Breast epithelium (tissue), 4 donors: ENCODE data around the gene CTCF. TPM values are rescaled to one million over a fixed set of nuclear protein-coding genes. Genes with fewer than 3 reads are reported as not detected.
A peak's percentile ranks its signal among the peaks of the same experiment; 100 is the strongest.
"Not testable (repeated sequence)": the region's sequence is repeated elsewhere in the genome, so short reads cannot be mapped to it uniquely, and the experiment has no call there.

Source experiments
- DNase-seq, 2 donors: peaks; one replicate each; pipeline ENCODE4 v3.0.0-alpha.2; 2019; ENCODE audit warnings: low spot score in 2 of 2
- H3K27ac ChIP-seq, 2 donors: fragments of 200-600 bp; sonication (generic) in 1 of 2; one replicate each; pipeline ENCODE4 v1.5.1; 2016 to 2019; ENCODE audit warnings: mild to moderate bottlenecking in 1 of 2
- H3K27me3 ChIP-seq, 2 donors: fragments of 200-600 bp; sonication (generic) in 1 of 2; one replicate each; pipeline versions ENCODE4 v1.5.1 to v1.6.0; 2017 to 2019; ENCODE audit warnings: control low read depth in 1 of 2, mild to moderate bottlenecking in 1 of 2
- H3K36me3 ChIP-seq: fragments of 200-600 bp; one replicate; pipeline ENCODE4 v1.5.1; 2019
- H3K4me1 ChIP-seq, 2 donors: fragments of 200-600 bp; sonication (generic); one replicate each; pipeline ENCODE4 v1.5.1; 2016 to 2019; ENCODE audit warnings: control low read depth in 1 of 2
- H3K4me3 ChIP-seq, 3 donors: fragments of 200-600 bp; sonication (generic); 1 replicate in 2 of 3; 2 replicates in 1 of 3; pipeline ENCODE4 v1.5.1; 2016 to 2019; ENCODE audit warnings: mild to moderate bottlenecking in 3 of 3, moderate library complexity in 2 of 3
- H3K9me3 ChIP-seq, 2 donors: fragments of 200-600 bp; sonication (generic) in 1 of 2; one replicate each; pipeline ENCODE4 v1.5.1; 2016 to 2019; ENCODE audit warnings: control low read depth in 1 of 2
- CTCF ChIP-seq, 3 donors: fragments of 450-650 bp; IDR thresholded peaks; one replicate each; pipeline ENCODE4 v1.5.1; 2016 to 2017; ENCODE audit warnings: antibody characterized with exemption in 3 of 3, mild to moderate bottlenecking in 3 of 3, moderate library complexity in 3 of 3
- POLR2A ChIP-seq: fragments of 450-650 bp; IDR thresholded peaks from one replicate; pipeline ENCODE4 v1.6.1; 2016; ENCODE audit warnings: antibody characterized with exemption, mild to moderate bottlenecking, moderate library complexity
- POLR2AphosphoS5 ChIP-seq, 3 donors: sonication (generic); formaldehyde crosslinking; IDR thresholded peaks; one replicate each; pipeline ENCODE4 v1.6.1; 2017; ENCODE audit warnings: antibody characterized with exemption in 3 of 3
- intact Hi-C: fragments of 100-400 bp; cut with DNase I; formaldehyde crosslinking; loops from one replicate; pipeline ENCODE4 v1.15.1; 2023; ENCODE audit warnings: low total_unique reads
- total RNA-seq, 3 donors: library from RNA; depleted of rRNA; stranded (reverse); fragments of >200 nt; gene quantifications; one replicate each; pipeline ENCODE4 v1.1.0, GENCODE V29; 2016

The CTCF gene
- total RNA-seq, 3 donors from 2014 or later = 27.8 to 51.7 (median 38.0) TPM

GRCh38 chr16:67530013-67530939 lies 32.0 kb upstream of the CTCF start:
- intact Hi-C loops = loop anchor here (10.0 kb wide), 1 partner anchor 395 kb away; no protein-coding TSS in a partner anchor

GRCh38 chr16:67531247-67531646 lies 31.1 kb upstream of the CTCF start:
- H3K36me3 ChIP-seq = no peaks in the 10 kb centered on the region
- DNase-seq = no peak
- TF ChIP-seq POLR2AphosphoS5 (IDR thresholded peaks at IDR 0.05) (no peak), POLR2A (no peak), CTCF (IDR thresholded peaks at IDR 0.05) (no peak)
- intact Hi-C loops = loop anchor here (10.0 kb wide), 1 partner anchor 394 kb away; no protein-coding TSS in a partner anchor
- no peaks in the 10 kb centered on the region for H3K9me3 ChIP-seq
- H3K27me3 ChIP-seq = no peaks in the 10 kb centered on the region
- H3K4me1 ChIP-seq = peaks cover 0 to 8% of the 10 kb centered on the region in 2 donors
- H3K27ac ChIP-seq = peak overlapping the region; percentile 75 to 91
- H3K4me3 ChIP-seq = peak overlapping the region in 1 of 3 donors; percentile 85

More at GRCh38 chr16:67530013-67530939, 32.0 kb upstream of the CTCF start:
- Histone ChIP-seq H3K4me3 (peak overlapping the region; percentile 81 to 90 (median 85)), H3K27ac (peak overlapping the region; percentile 75 to 91), H3K36me3 (no peaks in the 10 kb centered on the region), H3K9me3 (no peaks in the 10 kb centered on the region), H3K4me1 (peaks cover 0 to 8% of the 10 kb centered on the region in 2 donors), H3K27me3 (no peaks in the 10 kb centered on the region)
- TF ChIP-seq CTCF (IDR thresholded peaks at IDR 0.05) (no peak), POLR2AphosphoS5 (IDR thresholded peaks at IDR 0.05) (peak in 2 of 3 donors; percentile 41 to 42)
- DNase-seq = peak in 1 of 2 donors; percentile 57

- Histone ChIP-seq H3K4me3 (no peak overlapping the region), H3K9me3 (no peaks in the 10 kb centered on the region), H3K36me3 (no peaks in the 10 kb centered on the region), H3K4me1 (peaks cover 0 to 8% of the 10 kb centered on the region in 2 donors), H3K27me3 (no peaks in the 10 kb centered on the region), H3K27ac (no peak overlapping the region)
- no peak for TF ChIP-seq POLR2A
- TF ChIP-seq POLR2AphosphoS5 (IDR thresholded peaks at IDR 0.05) = no peak
- no peak for TF ChIP-seq CTCF (IDR thresholded peaks at IDR 0.05)
- intact Hi-C loops = loop anchor here (10.0 kb wide), 1 partner anchor 392 kb away; no protein-coding TSS in a partner anchor
- no peak for DNase-seq
Observed at GRCh38 chr16:67533024-67533560, 29.2 kb upstream of the CTCF start.

GRCh38 chr16:67533987-67534386 lies 28.3 kb upstream of the CTCF start:
- not testable (repeated sequence) for DNase-seq, H3K4me3 ChIP-seq, H3K9me3 ChIP-seq, H3K27me3 ChIP-seq, H3K36me3 ChIP-seq, H3K27ac ChIP-seq
- peaks cover 3 to 14% of the 10 kb centered on the region in 2 donors for H3K4me1 ChIP-seq
- intact Hi-C loops = loop anchor here (10.0 kb wide), 1 partner anchor 391 kb away; no protein-coding TSS in a partner anchor

GRCh38 chr16:67534431-67534830 lies 27.9 kb upstream of the CTCF start:
- Histone ChIP-seq H3K27ac (no peak overlapping the region), H3K9me3 (no peaks in the 10 kb centered on the region), H3K27me3 (no peaks in the 10 kb centered on the region), H3K4me1 (peaks cover 3 to 15% of the 10 kb centered on the region in 2 donors), H3K36me3 (no peaks in the 10 kb centered on the region), H3K4me3 (no peak overlapping the region)
- no peak for DNase-seq
- TF ChIP-seq CTCF (IDR thresholded peaks at IDR 0.05) (no peak), POLR2AphosphoS5 (IDR thresholded peaks at IDR 0.05) (no peak), POLR2A (no peak)
- intact Hi-C loops = loop anchor here (10.0 kb wide), 1 partner anchor 390 kb away; no protein-coding TSS in a partner anchor
